SK-N-SH (cell line): ENCODE results near the gene COL21A1.

Experiments
- CHD2 ChIP-seq: fragments of 150-350 bp; IDR thresholded peaks from 2 replicates; pipeline ENCODE4 v1.6.1; 2018; ENCODE audit warnings: low read length; ENCODE audit not compliant: partially characterized antibody
- EZH2phosphoT487 ChIP-seq: fragments of 200-600 bp; sonication (generic); IDR thresholded peaks from 2 replicates; pipeline ENCODE4 v1.6.1; 2017; ENCODE audit warnings: low read depth, mixed run types, mild to moderate bottlenecking, antibody characterized with exemption, moderate library complexity, borderline replicate concordance
- MXI1 ChIP-seq: IDR thresholded peaks from 2 replicates; pipeline ENCODE4 v1.6.1; 2012; ENCODE audit warnings: mild to moderate bottlenecking, low read depth, low read length, improper control_type of control experiment
- RCOR1 ChIP-seq: fragments of 150-350 bp; IDR thresholded peaks from 2 replicates; pipeline ENCODE4 v1.6.1; 2017; ENCODE audit warnings: antibody characterized with exemption, low read length
- YY1 ChIP-seq: IDR thresholded peaks from 2 replicates; pipeline ENCODE4 v1.4.0; 2012; ENCODE audit warnings: low read depth, mild to moderate bottlenecking
- TF ChIP-seq, protein P1 (sequence below): fragments of 200-600 bp; sonication (generic); IDR thresholded peaks from 2 replicates; pipeline ENCODE4 v1.6.1; 2017; ENCODE audit warnings: antibody characterized with exemption, mild to moderate bottlenecking, moderate library complexity

GRCh38 chr6:56266011-56266410 is 18.6 kb upstream of the COL21A1 start:
- TF ChIP-seq CHD2 (no peak), YY1 (no peak), RCOR1 (no peak), EZH2phosphoT487 (no peak), MXI1 (no peak)
- TF ChIP-seq, protein P1, sequence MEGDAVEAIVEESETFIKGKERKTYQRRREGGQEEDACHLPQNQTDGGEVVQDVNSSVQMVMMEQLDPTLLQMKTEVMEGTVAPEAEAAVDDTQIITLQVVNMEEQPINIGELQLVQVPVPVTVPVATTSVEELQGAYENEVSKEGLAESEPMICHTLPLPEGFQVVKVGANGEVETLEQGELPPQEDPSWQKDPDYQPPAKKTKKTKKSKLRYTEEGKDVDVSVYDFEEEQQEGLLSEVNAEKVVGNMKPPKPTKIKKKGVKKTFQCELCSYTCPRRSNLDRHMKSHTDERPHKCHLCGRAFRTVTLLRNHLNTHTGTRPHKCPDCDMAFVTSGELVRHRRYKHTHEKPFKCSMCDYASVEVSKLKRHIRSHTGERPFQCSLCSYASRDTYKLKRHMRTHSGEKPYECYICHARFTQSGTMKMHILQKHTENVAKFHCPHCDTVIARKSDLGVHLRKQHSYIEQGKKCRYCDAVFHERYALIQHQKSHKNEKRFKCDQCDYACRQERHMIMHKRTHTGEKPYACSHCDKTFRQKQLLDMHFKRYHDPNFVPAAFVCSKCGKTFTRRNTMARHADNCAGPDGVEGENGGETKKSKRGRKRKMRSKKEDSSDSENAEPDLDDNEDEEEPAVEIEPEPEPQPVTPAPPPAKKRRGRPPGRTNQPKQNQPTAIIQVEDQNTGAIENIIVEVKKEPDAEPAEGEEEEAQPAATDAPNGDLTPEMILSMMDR, result no peak
